Fibroblast of lung (primary cell): ENCODE data around the gene GSK3A. TPM values are rescaled to one million over a fixed set of nuclear protein-coding genes. Genes with fewer than 3 reads are reported as not detected.
A peak's percentile ranks its signal among the peaks of the same experiment; 100 is the strongest.

Source experiments
- DNase-seq, 2 donors: peaks; one replicate each; pipeline versions ENCODE4 v3.0.0 to v3.0.0-alpha.2; 2010; ENCODE audit warnings: low read depth in 2 of 2
- H2AFZ ChIP-seq: 2 replicates; pipeline ENCODE4 v1.5.1; 2012; ENCODE audit warnings: low read length, control low read depth, inconsistent platforms
- H3K27ac ChIP-seq: 2 replicates; pipeline ENCODE4 v1.5.1; 2011; ENCODE audit warnings: low read length, control low read depth; ENCODE audit not compliant: insufficient read depth
- H3K27me3 ChIP-seq: 2 replicates; pipeline ENCODE4 v1.5.1; 2011; ENCODE audit warnings: mild to moderate bottlenecking, low read length; ENCODE audit not compliant: control insufficient read depth, insufficient read depth
- H3K36me3 ChIP-seq: 2 replicates; pipeline ENCODE4 v1.5.1; 2011; ENCODE audit warnings: low read length; ENCODE audit not compliant: control insufficient read depth, insufficient read depth
- H3K4me1 ChIP-seq: 2 replicates; pipeline ENCODE4 v1.5.1; 2011; ENCODE audit warnings: low read length; ENCODE audit not compliant: control insufficient read depth, insufficient read depth; ENCODE audit errors: extremely low read depth
- H3K4me2 ChIP-seq: 2 replicates; pipeline ENCODE4 v1.5.1; 2011; ENCODE audit warnings: low read length, control low read depth; ENCODE audit not compliant: insufficient read depth; ENCODE audit errors: extremely low read depth
- H3K4me3 ChIP-seq, 4 experiments: fragments of 200-600 bp in 1 of 4; sonication (generic) in 1 of 4; replicated peaks in 1 of 4; 2 replicates each; pipeline ENCODE4 v1.5.1; 2011 to 2016; ENCODE audit warnings: low read length in 4 of 4, low read depth in 3 of 4, mild to moderate bottlenecking in 3 of 4, control low read depth in 2 of 4, inconsistent platforms in 1 of 4, mixed read lengths in 1 of 4; ENCODE audit not compliant: insufficient read depth in 1 of 4; ENCODE audit errors: control extremely low read depth in 1 of 4
- H3K79me2 ChIP-seq: 2 replicates; pipeline ENCODE4 v1.5.1; 2012; ENCODE audit warnings: mild to moderate bottlenecking, low read length, inconsistent platforms; ENCODE audit not compliant: control insufficient read depth, insufficient read depth
- H3K9ac ChIP-seq: 2 replicates; pipeline ENCODE4 v1.5.1; 2011; ENCODE audit warnings: mild to moderate bottlenecking, low read length, control low read depth; ENCODE audit not compliant: insufficient read depth
- H3K9me3 ChIP-seq: 2 replicates; pipeline ENCODE4 v1.5.1; 2012; ENCODE audit warnings: low read depth, low read length; ENCODE audit not compliant: control insufficient read depth, insufficient read depth
- H4K20me1 ChIP-seq: 2 replicates; pipeline ENCODE4 v1.5.1; 2011; ENCODE audit warnings: low read length; ENCODE audit not compliant: control insufficient read depth, insufficient read depth; ENCODE audit errors: extremely low read depth
- CTCF ChIP-seq, 2 donors: IDR thresholded peaks in 1 of 2; conservative IDR thresholded peaks in 1 of 2; 1 replicate in 1 of 2; 2 replicates in 1 of 2; pipeline ENCODE4 v1.5.1; 2011 to 2012; ENCODE audit warnings: low read length in 2 of 2, control low read depth in 1 of 2, inconsistent platforms in 1 of 2, low read depth in 1 of 2, mild to moderate bottlenecking in 1 of 2
- EZH2 ChIP-seq: IDR thresholded peaks from 2 replicates; pipeline ENCODE4 v1.5.1; 2012; ENCODE audit warnings: low read length, control low read depth, mild to moderate bottlenecking; ENCODE audit errors: missing control alignments
- polyA plus RNA-seq, 2 donors: library from polyadenylated mRNA; depleted of rRNA in 1 of 2; stranded (reverse) in 1 of 2; unstranded in 1 of 2; fragments of >200 nt; gene quantifications; 2 replicates each; pipeline ENCODE4 v1.2.1, GENCODE V29; 2011 to 2012; ENCODE audit warnings: missing spikeins in 1 of 2
- total RNA-seq: library from RNA; depleted of rRNA; stranded (reverse); fragments of >200 nt; gene quantifications from 2 replicates; pipeline ENCODE4 v1.2.1, GENCODE V29; 2014

GSK3A gene
- total and polyA plus RNA-seq, 2 donors (not counting 1 experiment from before 2014, with no cell fraction given) = 11.6 to 21.7 TPM

GRCh38 chr19:42254850-42255765, 12.7 kb upstream of the GSK3A start, which contains the start of gene ERF:
Gene ERF, minus strand, starts transcription at chr19:42255128. Its CDS starts 129 bp downstream, at chr19:42254999.
- H3K27ac ChIP-seq = peak within 1 kb of the TSS; percentile 93
- H3K4me3 ChIP-seq = peak within 1 kb of the TSS; percentile 84 to 98 (median 92)
- TF ChIP-seq CTCF (conservative IDR thresholded peaks at IDR 0.05 in 1 of 2, IDR thresholded peaks at IDR 0.05 in 1 of 2; ENCODE audit: low read depth in 1 of 2, low read length in 2 of 2) = no peak
- TF ChIP-seq EZH2 = no peak
- H3K36me3 ChIP-seq = peaks cover 2% of the 10 kb centered on the region
- H3K79me2 ChIP-seq = peaks cover 43% of the 10 kb centered on the region
- peak; percentile 83 to 87 for DNase-seq
- H3K4me1 ChIP-seq = peaks cover 22% of the 10 kb centered on the region
- H3K9me3 ChIP-seq = no peaks in the 10 kb centered on the region
- peak within 1 kb of the TSS; percentile 64 for H2AFZ ChIP-seq
- H3K27me3 ChIP-seq = no peaks in the 10 kb centered on the region
- H4K20me1 ChIP-seq = no peaks in the 10 kb centered on the region
- peak within 1 kb of the TSS; percentile 95 for H3K9ac ChIP-seq
- peak within 1 kb of the TSS; percentile 89 for H3K4me2 ChIP-seq

- Histone ChIP-seq H3K9ac (peak overlapping the region; percentile 95), H3K4me2 (no peak overlapping the region), H3K9me3 (no peaks in the 10 kb centered on the region), H4K20me1 (no peaks in the 10 kb centered on the region), H3K27ac (peak overlapping the region; percentile 93), H3K4me1 (peaks cover 23% of the 10 kb centered on the region), H3K27me3 (no peaks in the 10 kb centered on the region), H3K79me2 (peaks cover 52% of the 10 kb centered on the region), H3K36me3 (peaks cover 8% of the 10 kb centered on the region), H2AFZ (no peak overlapping the region), H3K4me3 (peak overlapping the region; percentile 84 to 98 (median 92))
- TF ChIP-seq EZH2 (no peak), CTCF (conservative IDR thresholded peaks at IDR 0.05 in 1 of 2, IDR thresholded peaks at IDR 0.05 in 1 of 2; ENCODE audit: low read depth in 1 of 2, low read length in 2 of 2) (no peak)
- peak; percentile 57 to 60 for DNase-seq
These were observed 11.9 kb upstream of the GSK3A start for GRCh38 chr19:42254089-42254849.
